K562 (cell line): ENCODE measurements around the gene FGD6. TPM values are rescaled to one million over a fixed set of nuclear protein-coding genes. Genes with fewer than 3 reads are reported as not detected.

Experiments
- CBFA2T2 ChIP-seq: fragments of 450-650 bp; conservative IDR thresholded peaks from 2 replicates; pipeline ENCODE4 v1.6.1; 2017; ENCODE audit warnings: mild to moderate bottlenecking
- CBX5 ChIP-seq: IDR thresholded peaks from 2 replicates; pipeline ENCODE4 v1.6.1; 2014; ENCODE audit warnings: low read depth, borderline replicate concordance
- CHD7 ChIP-seq: fragments of 200-600 bp; sonication (generic); IDR thresholded peaks from one replicate; pipeline ENCODE4 v1.6.1; 2012; ENCODE audit warnings: mild to moderate bottlenecking, low read depth, low read length, inconsistent platforms
- HEY1 ChIP-seq: fragments of 250-450 bp; sonication (Bioruptor Pico); IDR thresholded peaks from 2 replicates; pipeline ENCODE4 v1.5.0; 2020; ENCODE audit warnings: mild to moderate bottlenecking, moderate library complexity, borderline replicate concordance
- IRF2 ChIP-seq: sonication (generic); formaldehyde crosslinking; IDR thresholded peaks from 2 replicates; pipeline ENCODE4 v1.8.1; 2022; ENCODE audit warnings: mild to moderate bottlenecking, missing genetic modification reagents
- POLR2B ChIP-seq: fragments of 450-650 bp; IDR thresholded peaks from 2 replicates; pipeline ENCODE4 v1.6.1; 2018; ENCODE audit warnings: low read depth; ENCODE audit not compliant: partially characterized antibody
- ZNF395 ChIP-seq: fragments of 200-800 bp; sonication (Bioruptor generic); IDR thresholded peaks from 2 replicates; pipeline ENCODE4 v1.6.1; 2017; ENCODE audit warnings: missing genetic modification characterization, missing compliant biosample characterization
- ZNF583 ChIP-seq: fragments of 250-450 bp; sonication (Bioruptor Pico); IDR thresholded peaks from 2 replicates; pipeline ENCODE4 v1.4.0; 2020
- polyA plus RNA-seq, 8 experiments: library from polyadenylated mRNA; depleted of rRNA in 4 of 8; stranded (reverse) in 5 of 8; unstranded in 3 of 8; fragments of >200 nt; fragmentation: Nextera tagmentation in 2 of 8; fragmentation: Illumina TruSeq in 1 of 8; extraction: Ambion mirVana in 2 of 8; extraction: Trizol in 1 of 8; gene quantifications; 2 replicates each; pipeline versions ENCODE4 v1.2.1 to v1.2.3, GENCODE V29; 2011 to 2014; ENCODE audit warnings: inconsistent platforms in 1 of 8, missing spikeins in 1 of 8
- total RNA-seq, 7 experiments: library from RNA; depleted of rRNA in 6 of 7; stranded (reverse); fragments of >200 nt in 6 of 7; fragmentation: Illumina TruSeq in 2 of 7; extraction: Trizol in 2 of 7; gene quantifications; 2 replicates each; pipeline versions ENCODE4 v1.2.1 to v1.2.3, GENCODE V29; 2011 to 2021; ENCODE audit warnings: low replicate concordance in 1 of 7
- TF ChIP-seq, protein P1 (sequence below): sonication (generic); formaldehyde crosslinking; IDR thresholded peaks from 2 replicates; pipeline ENCODE4 v1.8.0; 2022; ENCODE audit warnings: mild to moderate bottlenecking, low read depth, missing genetic modification reagents
- TF ChIP-seq, protein P2 (sequence below): fragments of 250-450 bp; sonication (Bioruptor Pico); IDR thresholded peaks from 2 replicates; pipeline ENCODE4 v1.5.0; 2020; ENCODE audit warnings: mild to moderate bottlenecking

The FGD6 gene
- total and polyA plus RNA-seq, 9 of the 15 experiments (the other 6 are each of a cell fraction or from before 2014, with no cell fraction given) = 1.5 to 11.1 (median 5.8) TPM

GRCh38 chr12:95204141-95204866 lies 13.0 kb downstream of the FGD6 start (continued):
- TF ChIP-seq CHD7 = no peak
- peak; percentile 71 for TF ChIP-seq CBFA2T2
- TF ChIP-seq ZNF583 (CRISPR knock-in tag) = no peak
- TF ChIP-seq IRF2 = no peak
- TF ChIP-seq, protein P1, sequence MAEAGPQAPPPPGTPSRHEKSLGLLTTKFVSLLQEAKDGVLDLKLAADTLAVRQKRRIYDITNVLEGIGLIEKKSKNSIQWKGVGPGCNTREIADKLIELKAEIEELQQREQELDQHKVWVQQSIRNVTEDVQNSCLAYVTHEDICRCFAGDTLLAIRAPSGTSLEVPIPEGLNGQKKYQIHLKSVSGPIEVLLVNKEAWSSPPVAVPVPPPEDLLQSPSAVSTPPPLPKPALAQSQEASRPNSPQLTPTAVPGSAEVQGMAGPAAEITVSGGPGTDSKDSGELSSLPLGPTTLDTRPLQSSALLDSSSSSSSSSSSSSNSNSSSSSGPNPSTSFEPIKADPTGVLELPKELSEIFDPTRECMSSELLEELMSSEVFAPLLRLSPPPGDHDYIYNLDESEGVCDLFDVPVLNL (CRISPR knock-in tag) = no peak
- TF ChIP-seq, protein P2, sequence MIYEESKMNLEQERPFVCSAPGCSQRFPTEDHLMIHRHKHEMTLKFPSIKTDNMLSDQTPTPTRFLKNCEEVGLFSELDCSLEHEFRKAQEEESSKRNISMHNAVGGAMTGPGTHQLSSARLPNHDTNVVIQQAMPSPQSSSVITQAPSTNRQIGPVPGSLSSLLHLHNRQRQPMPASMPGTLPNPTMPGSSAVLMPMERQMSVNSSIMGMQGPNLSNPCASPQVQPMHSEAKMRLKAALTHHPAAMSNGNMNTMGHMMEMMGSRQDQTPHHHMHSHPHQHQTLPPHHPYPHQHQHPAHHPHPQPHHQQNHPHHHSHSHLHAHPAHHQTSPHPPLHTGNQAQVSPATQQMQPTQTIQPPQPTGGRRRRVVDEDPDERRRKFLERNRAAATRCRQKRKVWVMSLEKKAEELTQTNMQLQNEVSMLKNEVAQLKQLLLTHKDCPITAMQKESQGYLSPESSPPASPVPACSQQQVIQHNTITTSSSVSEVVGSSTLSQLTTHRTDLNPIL = no peak
- no peak for TF ChIP-seq HEY1 (CRISPR knock-in tag)
- TF ChIP-seq POLR2B = peak; percentile 63
- TF ChIP-seq CBX5 = no peak
- no peak; the same call in 1 of the 2 replicates for TF ChIP-seq ZNF395
